HG02981 (cell line): ENCODE results near the gene REEP3.

Experiments used
- ATAC-seq: cut with Tn5 transposase; IDR thresholded peaks from one replicate; pipeline ENCODE4 v1.9.1; 2021; ENCODE audit warnings: mild to moderate bottlenecking, moderate library complexity; ENCODE audit not compliant: unreplicated experiment

Gene REEP3

DNA sequence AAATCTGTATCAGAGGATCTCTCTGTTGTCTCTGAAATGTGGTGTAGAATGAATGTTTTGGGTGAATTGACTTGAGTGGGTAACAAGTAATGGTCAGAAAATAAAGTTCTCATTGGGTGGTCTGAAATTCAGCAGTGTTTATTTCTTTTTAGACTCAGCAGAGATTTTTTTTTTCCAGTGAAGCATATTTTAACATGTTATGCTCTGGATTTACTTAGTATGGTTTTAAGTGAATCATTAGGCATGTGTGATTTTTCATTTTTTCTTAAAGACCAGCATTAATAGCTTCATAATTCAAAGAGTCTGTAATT, 63.5 kb downstream of the REEP3 start:
- no peak for ATAC-seq

GRCh38 chr10:63585041-63585440, 63.8 kb downstream of the REEP3 start:
- no peak for ATAC-seq

- ATAC-seq: no peak
These were observed 64.8 kb downstream of the REEP3 start for GRCh38 chr10:63586043-63586442.

GRCh38 chr10:63587191-63587590, 66.0 kb downstream of the REEP3 start:
- no peak for ATAC-seq

DNA sequence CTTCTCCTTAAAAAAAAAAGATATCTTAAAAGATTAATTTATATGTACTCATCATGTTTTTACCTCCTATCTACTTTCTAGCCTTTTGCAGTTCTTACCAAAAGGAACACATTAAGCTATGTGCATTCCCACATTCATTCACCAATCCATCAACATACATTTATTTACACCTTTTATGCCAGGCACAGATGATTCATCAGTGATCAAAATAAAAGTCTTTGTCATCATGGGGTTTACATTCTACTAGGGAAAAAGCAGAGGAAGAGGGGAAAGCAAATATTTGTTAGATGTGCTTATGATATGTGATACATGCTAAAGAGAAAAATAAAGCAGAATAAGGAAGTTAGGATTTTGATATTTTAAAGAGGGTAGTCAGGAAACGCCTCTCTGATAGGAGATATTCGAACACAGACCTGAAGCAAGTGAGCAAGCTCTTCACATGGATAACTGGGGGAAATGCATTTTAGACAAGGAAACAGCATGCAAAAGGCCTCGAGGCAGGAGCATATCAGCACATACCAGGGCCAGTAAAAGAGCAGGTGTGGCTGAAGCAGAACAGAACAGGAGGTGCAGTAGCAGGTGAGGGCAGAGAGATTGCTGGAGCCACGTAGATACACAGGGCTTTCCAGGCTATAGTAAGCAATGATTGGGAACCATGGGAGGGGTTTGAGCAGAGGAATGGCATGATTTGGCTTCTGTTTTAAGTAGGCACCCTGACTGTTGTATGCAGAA, 67.4 kb downstream of the REEP3 start:
- ATAC-seq: no peak

- ATAC-seq: no peak
These were observed 70.6 kb downstream of the REEP3 start for GRCh38 chr10:63591600-63592379.

- ATAC-seq: no peak
These were observed 72.4 kb downstream of the REEP3 start for GRCh38 chr10:63593576-63593975.

GRCh38 chr10:63595072-63595471, 73.9 kb downstream of the REEP3 start:
- ATAC-seq: no peak

- ATAC-seq: no peak
These were observed 75.7 kb downstream of the REEP3 start for GRCh38 chr10:63596924-63597323.

DNA sequence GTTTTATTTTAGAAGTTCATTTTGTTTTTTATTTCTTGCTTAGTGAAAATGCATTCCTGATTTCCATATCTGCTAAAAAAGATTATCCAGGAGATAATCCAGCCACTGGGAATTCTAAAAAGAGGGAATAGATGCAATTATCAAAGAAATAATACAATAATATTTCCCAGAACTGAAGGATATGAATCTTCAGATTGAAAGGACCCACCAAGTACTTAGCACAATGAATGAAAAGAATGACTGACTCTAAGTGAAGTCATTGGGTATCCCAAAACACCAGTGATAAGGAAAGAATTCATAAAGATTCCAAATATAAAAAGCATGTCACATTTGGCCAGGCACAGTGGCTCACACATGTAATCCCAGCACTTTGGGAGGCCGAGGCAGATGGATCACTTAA, 79.3 kb downstream of the REEP3 start:
- no peak for ATAC-seq

DNA sequence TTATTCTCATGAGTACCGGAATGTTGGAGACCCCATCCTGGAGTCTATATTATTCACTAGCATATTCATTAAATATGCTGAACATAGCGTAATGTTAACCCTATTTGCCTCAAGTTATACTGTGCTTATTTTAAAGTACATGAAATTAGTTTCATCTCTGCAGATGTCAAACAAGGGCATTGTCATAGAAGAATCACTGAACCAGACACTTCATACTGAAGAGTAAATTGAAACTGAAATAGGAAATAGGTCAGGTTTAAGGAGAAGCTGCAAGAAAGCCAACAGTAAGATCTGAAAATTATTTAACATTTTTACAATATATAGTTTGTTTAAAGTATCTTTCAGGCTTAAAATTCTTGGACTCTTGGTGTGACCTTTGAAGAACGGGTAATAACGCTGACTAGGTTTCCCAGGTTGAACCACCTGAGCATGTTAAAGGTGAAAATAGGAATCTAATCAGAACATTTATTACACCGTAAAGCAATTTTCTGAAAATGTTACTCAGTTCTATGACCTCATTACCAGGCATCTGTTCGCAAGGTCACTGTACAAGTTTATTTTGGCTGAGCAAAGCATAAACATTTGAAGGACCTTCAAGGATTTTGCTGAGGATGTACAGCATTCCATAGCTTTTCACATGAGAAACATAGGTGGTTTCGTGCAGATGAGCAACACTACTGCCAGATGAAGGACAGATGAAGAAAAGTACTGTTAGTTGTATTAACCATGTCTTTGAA, 82.7 kb downstream of the REEP3 start:
- no peak for ATAC-seq

GRCh38 chr10:63605197-63605967, 84.2 kb downstream of the REEP3 start:
- ATAC-seq: no peak

DNA sequence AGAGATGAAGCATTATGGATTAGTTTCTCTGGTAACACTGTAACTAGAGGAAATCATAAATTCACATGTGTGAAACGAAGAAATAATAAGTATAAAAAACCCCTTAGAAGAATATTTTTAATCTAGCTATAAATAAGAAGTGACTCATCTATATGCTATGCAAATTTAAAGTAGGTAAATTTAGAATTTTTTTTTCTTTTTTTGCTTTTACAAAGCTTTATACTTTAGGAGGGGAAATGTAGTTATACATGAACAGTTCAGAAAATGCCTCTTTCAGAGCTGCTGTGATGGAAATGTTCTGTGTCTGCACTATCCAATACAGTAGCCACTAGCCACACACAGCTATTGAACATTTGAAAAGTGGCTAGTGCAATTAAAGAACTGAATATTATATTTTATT, 87.3 kb downstream of the REEP3 start:
- no peak for ATAC-seq

DNA sequence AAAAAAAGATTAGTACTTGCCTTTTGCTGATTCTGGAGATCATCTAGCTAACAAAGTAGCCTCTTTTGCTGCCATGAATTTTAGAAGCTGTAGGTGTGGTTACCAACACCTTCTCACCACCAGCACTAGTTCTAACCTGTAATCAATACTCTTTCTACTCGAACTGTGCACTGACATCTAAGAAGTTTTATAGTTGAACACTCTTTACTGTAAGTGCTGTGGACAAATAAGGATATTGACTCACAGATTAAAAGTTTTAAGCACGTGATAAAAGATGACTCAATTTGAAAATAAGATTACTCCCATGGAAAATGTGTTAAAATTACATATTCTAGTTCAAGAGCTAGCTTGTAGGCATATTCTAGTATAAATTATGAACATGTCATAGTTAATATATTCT, 89.9 kb downstream of the REEP3 start:
- ATAC-seq: no peak

DNA sequence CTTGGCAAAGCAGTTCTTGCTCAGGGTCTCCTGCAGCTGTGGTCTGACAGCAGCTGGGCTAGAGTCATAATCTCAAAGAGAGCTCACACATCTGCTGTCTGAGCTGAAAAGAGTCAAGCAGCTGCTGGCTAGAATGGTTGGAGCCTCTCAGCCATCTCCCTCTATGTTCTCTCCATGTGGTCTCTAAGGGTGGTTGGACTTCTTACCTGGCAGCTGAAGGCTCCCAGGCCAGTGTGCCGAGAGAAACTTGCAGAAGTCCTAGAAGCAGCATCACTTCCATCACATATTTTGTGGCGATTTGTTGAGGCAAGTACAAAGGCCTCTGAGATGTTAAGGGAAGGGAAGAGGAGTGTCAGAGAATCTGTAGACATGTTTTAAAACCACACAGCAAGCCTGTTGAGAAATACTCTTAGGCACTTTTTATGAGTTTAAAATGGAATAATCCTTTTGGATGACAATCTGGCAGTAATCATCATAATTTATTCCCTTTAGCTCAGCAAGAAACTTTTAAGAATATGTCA, 93.2 kb downstream of the REEP3 start:
- ATAC-seq: no peak

GRCh38 chr10:63618552-63618951, 97.4 kb downstream of the REEP3 start:
- no peak for ATAC-seq

GRCh38 chr10:63619426-63619825, 98.2 kb downstream of the REEP3 start:
- ATAC-seq: no peak

DNA sequence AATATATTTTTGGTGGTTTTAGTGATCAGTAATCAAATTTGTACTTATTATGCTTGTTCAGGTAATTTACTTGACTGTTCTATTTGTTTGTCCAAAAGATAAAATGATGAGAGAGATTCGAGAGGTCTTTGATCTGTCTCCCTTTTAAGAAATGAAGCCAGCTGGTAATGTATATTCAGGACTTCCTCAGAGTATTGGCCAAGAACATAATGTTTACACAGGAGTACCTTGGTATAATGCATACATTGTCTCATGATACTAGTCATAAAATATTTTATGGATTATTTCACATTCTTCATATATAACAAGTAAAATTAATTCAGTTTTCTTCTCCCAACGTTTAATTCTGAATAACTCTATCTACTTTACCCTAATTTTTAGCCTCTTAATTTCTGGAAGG, 100.9 kb downstream of the REEP3 start:
- no peak for ATAC-seq

DNA sequence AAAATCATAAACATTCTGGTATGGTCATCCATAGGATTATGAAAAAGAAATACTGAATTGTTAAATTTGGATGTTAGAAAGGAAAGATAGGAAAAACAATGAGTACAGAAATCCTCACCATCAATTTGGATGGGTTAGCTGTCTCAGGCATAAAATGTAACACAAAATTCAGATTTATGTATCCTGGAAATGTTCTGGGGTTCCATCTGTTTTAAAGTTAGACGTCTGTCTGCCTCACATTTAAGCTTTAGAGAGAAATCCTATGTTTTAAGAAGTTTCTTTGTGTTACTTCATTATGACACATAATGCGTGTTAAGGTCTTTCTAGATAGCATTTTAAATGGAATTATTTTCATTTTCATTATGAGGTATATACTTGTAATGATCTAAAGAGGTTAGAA, 103.5 kb downstream of the REEP3 start:
- ATAC-seq: no peak

- ATAC-seq: no peak
These were observed 106.2 kb downstream of the REEP3 start for GRCh38 chr10:63627396-63627795.

DNA sequence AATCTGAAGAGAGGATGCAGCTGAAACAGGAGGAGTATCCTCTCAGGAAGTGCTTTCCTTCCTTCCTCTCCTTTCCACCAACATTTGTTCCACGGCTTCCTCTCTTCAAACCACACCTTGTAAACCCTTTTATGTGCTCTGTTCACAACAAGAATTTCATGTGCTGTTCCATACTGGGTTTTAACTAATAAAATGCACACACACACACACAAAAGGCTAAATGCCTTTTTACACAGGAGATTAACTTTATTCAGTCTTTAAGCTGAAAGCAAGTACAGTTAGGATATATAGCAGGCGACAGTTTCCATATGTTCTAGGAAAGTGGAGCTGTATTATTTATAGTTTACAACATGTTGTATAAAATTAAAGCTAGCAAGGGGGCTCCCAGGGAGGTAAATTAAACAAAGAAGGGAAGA, 106.7 kb downstream of the REEP3 start:
- no peak for ATAC-seq
